ENCODE measurements around the gene TSPYL4. TPM values are rescaled to one million over a fixed set of nuclear protein-coding genes. Genes with fewer than 3 reads are reported as not detected.

The TSPYL4 gene
- polyA plus RNA-seq, 2 donors, result 6.4 to 7.9 TPM

DNA sequence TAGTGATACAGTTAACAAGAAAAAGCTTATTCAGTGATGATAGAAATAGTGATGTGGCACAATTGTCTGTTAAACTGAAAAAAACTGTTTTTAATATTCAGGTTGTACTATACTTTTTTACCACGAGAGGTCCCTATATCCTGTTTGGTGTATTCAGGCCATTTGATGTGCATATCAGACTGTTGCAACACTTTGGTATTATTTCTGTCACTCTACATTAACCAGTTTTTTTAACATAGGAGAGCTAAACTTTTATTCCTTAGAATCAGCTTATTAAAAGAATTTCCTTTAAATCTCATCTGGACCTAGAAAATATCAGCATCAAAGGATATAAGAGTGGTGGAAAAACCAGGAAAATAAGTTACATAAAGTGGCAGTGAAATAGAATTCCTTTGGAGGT is 36.8 kb downstream of the TSPYL4 start:
- Histone ChIP-seq H3K27me3 (ENCODE audit: control insufficient read depth in 1 of 2, insufficient read depth in 2 of 2, low read length in 2 of 2) (no peaks in the 10 kb centered on the region), H3K36me3 (ENCODE audit: control insufficient read depth in 2 of 2, insufficient read depth in 2 of 2, low read length in 1 of 2) (no peaks in the 10 kb centered on the region), H3K4me3 (ENCODE audit: low read depth in 1 of 2, low read length in 2 of 2) (no peak overlapping the region), H3K4me1 (ENCODE audit: control insufficient read depth in 2 of 2, insufficient read depth in 2 of 2, low read length in 1 of 2) (no peaks in the 10 kb centered on the region), H3K27ac (ENCODE audit: low read depth in 2 of 2, low read length in 1 of 2) (no peak overlapping the region), H3K9me3 (ENCODE audit: control insufficient read depth in 2 of 2, insufficient read depth in 1 of 2, low read depth in 1 of 2, low read length in 1 of 2) (no peaks in the 10 kb centered on the region)
- 10 to 14% methylated on average over 1 of the region's 1 CpG for WGBS, 2 donors

DNA sequence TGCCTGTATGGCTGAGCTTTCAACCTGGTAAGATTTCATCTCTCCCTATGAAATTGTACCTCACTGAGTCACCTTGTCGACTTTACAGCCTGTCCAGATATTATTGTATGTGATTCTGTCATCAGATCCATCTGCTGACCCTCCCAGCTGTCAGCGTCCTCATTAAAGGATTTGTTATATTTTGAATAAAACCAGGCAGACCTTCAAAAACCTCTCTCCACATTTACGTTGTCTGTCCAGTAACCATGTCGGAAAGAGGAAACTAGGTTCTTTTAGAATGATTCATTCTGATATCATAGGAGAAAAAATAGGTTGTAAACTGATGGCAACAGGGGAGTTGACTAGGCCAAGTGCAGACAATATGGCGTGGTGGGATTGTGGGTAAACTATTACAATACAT is 38.5 kb downstream of the TSPYL4 start:
- Histone ChIP-seq H3K36me3 (ENCODE audit: control insufficient read depth in 2 of 2, insufficient read depth in 2 of 2, low read length in 1 of 2) (no peaks in the 10 kb centered on the region), H3K27ac (ENCODE audit: low read depth in 2 of 2, low read length in 1 of 2) (no peak overlapping the region), H3K4me1 (ENCODE audit: control insufficient read depth in 2 of 2, insufficient read depth in 2 of 2, low read length in 1 of 2) (peaks cover 0 to 2% of the 10 kb centered on the region in 2 donors), H3K27me3 (ENCODE audit: control insufficient read depth in 1 of 2, insufficient read depth in 2 of 2, low read length in 2 of 2) (no peaks in the 10 kb centered on the region), H3K9me3 (ENCODE audit: control insufficient read depth in 2 of 2, insufficient read depth in 1 of 2, low read depth in 1 of 2, low read length in 1 of 2) (no peaks in the 10 kb centered on the region), H3K4me3 (ENCODE audit: low read depth in 1 of 2, low read length in 2 of 2) (no peak overlapping the region)
- 85 to 88% methylated on average over 5 of the region's 5 CpGs for WGBS, 2 donors

DNA sequence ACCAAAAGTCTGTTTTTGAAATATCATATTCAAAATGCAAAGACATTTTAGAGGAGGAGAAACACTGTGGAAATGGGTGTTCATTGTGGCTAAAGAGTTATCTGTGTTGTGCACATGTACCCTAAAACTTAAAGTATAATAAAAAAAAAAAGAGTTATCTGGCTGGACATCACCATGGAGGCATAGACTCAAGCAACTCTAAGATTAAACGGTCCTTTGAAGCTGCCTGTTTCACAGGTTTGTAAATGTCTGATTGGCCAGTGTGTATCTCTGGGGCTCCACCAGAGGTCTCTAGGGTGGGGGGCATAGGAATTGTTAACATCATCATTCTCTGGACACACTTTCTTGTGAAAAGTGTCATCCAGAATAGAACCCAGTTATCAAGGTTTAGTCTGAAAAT is 39.2 kb downstream of the TSPYL4 start:
- 88 to 96% methylated on average over 1 of the region's 1 CpG for WGBS, 2 donors
- Histone ChIP-seq H3K27ac (ENCODE audit: low read depth in 2 of 2, low read length in 1 of 2) (no peak overlapping the region), H3K4me1 (ENCODE audit: control insufficient read depth in 2 of 2, insufficient read depth in 2 of 2, low read length in 1 of 2) (peaks cover 0 to 2% of the 10 kb centered on the region in 2 donors), H3K9me3 (ENCODE audit: control insufficient read depth in 2 of 2, insufficient read depth in 1 of 2, low read depth in 1 of 2, low read length in 1 of 2) (no peaks in the 10 kb centered on the region), H3K4me3 (ENCODE audit: low read depth in 1 of 2, low read length in 2 of 2) (no peak overlapping the region), H3K36me3 (ENCODE audit: control insufficient read depth in 2 of 2, insufficient read depth in 2 of 2, low read length in 1 of 2) (no peaks in the 10 kb centered on the region), H3K27me3 (ENCODE audit: control insufficient read depth in 1 of 2, insufficient read depth in 2 of 2, low read length in 2 of 2) (no peaks in the 10 kb centered on the region)

DNA sequence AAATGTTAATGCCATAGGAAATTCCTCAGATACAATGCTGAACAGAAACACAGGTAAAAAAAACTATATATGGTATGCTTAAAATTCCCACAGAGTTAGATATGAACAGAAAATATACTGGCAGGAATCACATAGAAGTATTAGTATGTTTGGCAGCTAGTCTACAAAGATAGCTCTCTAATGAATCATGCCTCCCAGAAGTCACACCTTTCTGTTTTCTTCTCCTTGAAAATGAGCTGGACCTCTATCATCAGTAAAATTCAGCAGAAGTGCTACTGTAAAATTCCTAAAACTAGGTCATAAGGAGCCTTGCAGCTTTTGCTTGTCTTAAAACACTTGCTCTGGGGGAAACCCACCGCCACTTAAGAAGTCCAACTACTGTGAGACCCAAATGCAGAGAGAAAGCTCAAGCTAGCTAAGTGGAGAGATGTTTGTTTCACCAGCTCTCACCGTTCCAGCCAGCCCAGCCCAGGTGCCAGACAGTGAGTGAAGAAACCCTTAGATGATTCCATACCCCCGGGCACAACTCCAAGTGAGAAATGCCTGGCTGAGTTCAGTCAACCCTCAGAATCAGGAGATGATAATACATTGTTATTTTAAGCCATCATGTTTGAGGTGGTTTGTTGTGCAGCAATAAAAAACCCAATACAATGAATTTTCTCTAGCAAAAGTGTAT is 43.0 kb downstream of the TSPYL4 start:
- H3K9me3 ChIP-seq (ENCODE audit: control insufficient read depth in 2 of 2, insufficient read depth in 1 of 2, low read depth in 1 of 2, low read length in 1 of 2), result no peaks in the 10 kb centered on the region
- no peaks in the 10 kb centered on the region for H3K27me3 ChIP-seq (ENCODE audit: control insufficient read depth in 1 of 2, insufficient read depth in 2 of 2, low read length in 2 of 2)
- H3K4me3 ChIP-seq (ENCODE audit: low read depth in 1 of 2, low read length in 2 of 2), result no peak overlapping the region
- no peaks in the 10 kb centered on the region for H3K36me3 ChIP-seq (ENCODE audit: control insufficient read depth in 2 of 2, insufficient read depth in 2 of 2, low read length in 1 of 2)
- H3K4me1 ChIP-seq (ENCODE audit: control insufficient read depth in 2 of 2, insufficient read depth in 2 of 2, low read length in 1 of 2), result peaks cover 0 to 2% of the 10 kb centered on the region in 2 donors
- peak overlapping the region in 1 of 2 donors; percentile 71 for H3K27ac ChIP-seq (ENCODE audit: low read depth in 2 of 2, low read length in 1 of 2)
- WGBS, 2 donors, result 48% methylated on average over 3 of the region's 3 CpGs

DNA sequence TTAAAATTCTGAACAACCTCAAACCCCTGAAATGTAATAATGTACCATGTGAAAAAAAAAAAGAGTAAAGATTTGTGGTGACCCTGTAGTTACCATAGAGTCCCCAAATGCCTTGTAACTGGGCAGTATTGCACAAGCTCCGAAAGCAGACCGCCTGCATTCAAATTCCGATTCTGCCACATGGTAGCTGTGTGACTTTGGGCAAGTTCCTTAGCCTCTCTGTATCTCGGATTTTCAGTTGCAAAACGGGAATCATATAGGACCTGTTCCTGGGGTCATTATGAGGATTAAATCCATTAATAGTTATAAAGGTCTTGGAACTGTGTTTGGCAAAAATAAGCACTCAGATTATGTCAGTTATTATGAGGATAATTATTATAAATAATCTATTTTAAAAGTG is 43.6 kb downstream of the TSPYL4 start:
- Histone ChIP-seq H3K4me1 (ENCODE audit: control insufficient read depth in 2 of 2, insufficient read depth in 2 of 2, low read length in 1 of 2) (peaks cover 0 to 2% of the 10 kb centered on the region in 2 donors), H3K27me3 (ENCODE audit: control insufficient read depth in 1 of 2, insufficient read depth in 2 of 2, low read length in 2 of 2) (no peaks in the 10 kb centered on the region), H3K36me3 (ENCODE audit: control insufficient read depth in 2 of 2, insufficient read depth in 2 of 2, low read length in 1 of 2) (no peaks in the 10 kb centered on the region), H3K4me3 (ENCODE audit: low read depth in 1 of 2, low read length in 2 of 2) (no peak overlapping the region), H3K27ac (ENCODE audit: low read depth in 2 of 2, low read length in 1 of 2) (no peak overlapping the region), H3K9me3 (ENCODE audit: control insufficient read depth in 2 of 2, insufficient read depth in 1 of 2, low read depth in 1 of 2, low read length in 1 of 2) (no peaks in the 10 kb centered on the region)
- whole genome bisulfite sequencing, 2 donors, result 74 to 85% methylated on average over 5 of the region's 5 CpGs

DNA sequence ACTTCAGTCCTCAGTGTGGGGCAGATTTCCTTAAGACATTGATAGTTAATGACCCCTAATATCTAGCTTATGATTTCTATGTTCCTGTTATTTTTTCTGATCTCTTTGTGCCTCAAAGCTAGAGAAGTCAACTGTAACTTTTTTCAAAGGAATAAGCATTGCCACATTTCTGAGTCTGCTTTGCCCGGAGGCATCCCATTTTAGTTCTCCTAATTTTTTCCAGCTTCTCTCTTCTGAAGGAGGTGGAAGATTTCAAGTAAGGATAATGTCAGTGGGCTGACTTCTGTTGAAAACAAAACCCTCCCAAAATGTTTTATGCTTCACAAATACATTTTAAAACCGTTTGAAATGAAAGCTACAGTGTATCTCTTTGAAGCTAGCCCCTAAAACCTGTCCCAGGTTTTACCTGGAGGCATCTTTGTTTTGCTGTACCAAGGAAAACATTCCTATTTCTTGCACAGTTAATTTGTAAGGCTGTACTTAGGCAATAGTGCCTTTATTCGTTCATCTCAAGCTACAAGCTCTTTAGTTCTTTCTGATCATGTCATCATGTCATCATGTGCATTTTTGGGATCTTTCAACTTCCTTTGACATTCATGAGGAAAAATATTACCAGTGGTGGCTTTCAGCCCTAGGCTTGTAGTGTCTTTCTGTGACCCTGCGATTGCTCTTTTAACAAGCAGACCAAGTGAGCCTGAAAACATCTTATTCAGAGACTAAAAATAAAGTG is 45.7 kb downstream of the TSPYL4 start:
- Histone ChIP-seq H3K4me3 (ENCODE audit: low read depth in 1 of 2, low read length in 2 of 2) (no peak overlapping the region), H3K36me3 (ENCODE audit: control insufficient read depth in 2 of 2, insufficient read depth in 2 of 2, low read length in 1 of 2) (no peaks in the 10 kb centered on the region), H3K27ac (ENCODE audit: low read depth in 2 of 2, low read length in 1 of 2) (no peak overlapping the region), H3K4me1 (ENCODE audit: control insufficient read depth in 2 of 2, insufficient read depth in 2 of 2, low read length in 1 of 2) (peaks cover 0 to 2% of the 10 kb centered on the region in 2 donors), H3K27me3 (ENCODE audit: control insufficient read depth in 1 of 2, insufficient read depth in 2 of 2, low read length in 2 of 2) (no peaks in the 10 kb centered on the region), H3K9me3 (ENCODE audit: control insufficient read depth in 2 of 2, insufficient read depth in 1 of 2, low read depth in 1 of 2, low read length in 1 of 2) (no peaks in the 10 kb centered on the region)
- 60 to 71% methylated on average over 4 of the region's 4 CpGs for WGBS, 2 donors

DNA sequence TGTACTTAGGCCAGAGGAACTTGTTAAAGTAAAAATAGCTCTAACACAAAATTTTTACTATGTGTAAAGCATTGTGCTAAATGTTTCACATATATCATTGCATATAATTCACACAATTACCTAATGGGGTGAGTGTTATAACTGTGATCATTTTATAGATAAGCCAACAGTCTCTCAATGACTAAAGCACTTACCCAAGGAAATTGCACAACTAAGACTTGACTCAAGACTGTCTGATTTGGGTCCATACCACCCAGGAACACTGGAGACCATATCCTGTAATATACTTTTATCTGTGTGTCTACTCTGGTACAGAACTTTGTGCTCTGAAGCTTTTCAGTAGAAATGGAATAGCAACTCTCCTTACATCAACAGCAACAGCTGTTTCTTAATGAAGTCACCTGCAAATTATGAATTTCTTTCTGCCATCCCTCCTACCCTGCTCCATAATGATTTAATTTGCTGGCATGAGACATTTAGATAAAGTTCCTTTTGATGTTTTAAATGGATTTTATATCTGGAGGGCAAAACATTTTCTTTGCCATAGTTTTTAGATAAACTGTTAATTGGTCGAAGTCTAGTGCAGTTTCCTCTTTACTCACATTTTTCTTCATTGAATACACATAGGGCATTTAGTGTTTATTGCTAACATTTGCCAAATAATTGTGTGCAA is 47.5 kb downstream of the TSPYL4 start:
- WGBS, 2 donors, result 90 to 92% methylated on average over 1 of the region's 1 CpG
- Histone ChIP-seq H3K27ac (ENCODE audit: low read depth in 2 of 2, low read length in 1 of 2) (no peak overlapping the region), H3K4me1 (ENCODE audit: control insufficient read depth in 2 of 2, insufficient read depth in 2 of 2, low read length in 1 of 2) (peaks cover 0 to 2% of the 10 kb centered on the region in 2 donors), H3K27me3 (ENCODE audit: control insufficient read depth in 1 of 2, insufficient read depth in 2 of 2, low read length in 2 of 2) (no peaks in the 10 kb centered on the region), H3K4me3 (ENCODE audit: low read depth in 1 of 2, low read length in 2 of 2) (no peak overlapping the region), H3K36me3 (ENCODE audit: control insufficient read depth in 2 of 2, insufficient read depth in 2 of 2, low read length in 1 of 2) (no peaks in the 10 kb centered on the region), H3K9me3 (ENCODE audit: control insufficient read depth in 2 of 2, insufficient read depth in 1 of 2, low read depth in 1 of 2, low read length in 1 of 2) (no peaks in the 10 kb centered on the region)

DNA sequence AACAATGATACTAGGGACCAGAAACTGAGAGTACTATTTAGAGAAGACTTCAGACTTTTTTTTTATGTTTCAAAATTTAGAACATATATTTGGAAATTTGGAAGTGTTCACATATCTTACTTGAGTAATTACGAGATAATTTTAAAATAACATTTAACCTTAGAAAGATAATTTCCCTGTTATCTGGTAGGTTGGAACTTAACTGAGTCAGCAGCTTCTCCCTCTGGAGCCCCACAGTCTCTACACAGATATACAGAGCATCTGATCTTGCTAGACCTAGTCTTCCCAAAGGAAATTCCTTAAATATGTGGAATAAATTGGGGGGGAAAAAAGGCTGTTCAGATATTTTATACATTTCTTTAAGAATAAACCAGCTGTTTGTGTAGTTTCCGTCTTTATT is 48.6 kb downstream of the TSPYL4 start:
- H3K36me3 ChIP-seq (ENCODE audit: control insufficient read depth in 2 of 2, insufficient read depth in 2 of 2, low read length in 1 of 2), result no peaks in the 10 kb centered on the region
- H3K9me3 ChIP-seq (ENCODE audit: control insufficient read depth in 2 of 2, insufficient read depth in 1 of 2, low read depth in 1 of 2, low read length in 1 of 2), result no peaks in the 10 kb centered on the region
- no peaks in the 10 kb centered on the region for H3K4me1 ChIP-seq (ENCODE audit: control insufficient read depth in 2 of 2, insufficient read depth in 2 of 2, low read length in 1 of 2)
- no peak overlapping the region for H3K4me3 ChIP-seq (ENCODE audit: low read depth in 1 of 2, low read length in 2 of 2)
- no peaks in the 10 kb centered on the region for H3K27me3 ChIP-seq (ENCODE audit: control insufficient read depth in 1 of 2, insufficient read depth in 2 of 2, low read length in 2 of 2)
- no peak overlapping the region for H3K27ac ChIP-seq (ENCODE audit: low read depth in 2 of 2, low read length in 1 of 2)
- 67 to 85% methylated on average over 2 of the region's 2 CpGs for WGBS, 2 donors

DNA sequence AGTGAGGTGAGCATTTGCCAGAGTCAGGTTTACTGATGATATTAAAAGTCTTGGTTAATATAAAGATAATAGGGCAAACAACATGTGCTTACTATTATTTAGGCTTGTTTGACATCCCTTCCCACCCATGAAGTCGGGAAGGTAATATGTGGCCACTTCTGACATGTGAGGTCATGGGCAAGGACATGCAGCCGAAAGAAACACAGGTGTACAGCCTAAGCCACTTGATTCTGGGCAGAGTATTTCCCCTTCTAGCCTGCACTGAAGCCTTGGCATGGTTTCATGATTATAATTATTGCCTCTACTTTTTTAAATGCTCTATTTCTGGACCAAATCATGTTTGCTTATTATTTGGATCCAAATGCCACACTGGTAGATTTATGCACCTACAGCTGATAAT is 52.3 kb downstream of the TSPYL4 start:
- WGBS, 2 donors, result 78 to 93% methylated on average over 2 of the region's 2 CpGs
- Histone ChIP-seq H3K4me3 (ENCODE audit: low read depth in 1 of 2, low read length in 2 of 2) (no peak overlapping the region), H3K4me1 (ENCODE audit: control insufficient read depth in 2 of 2, insufficient read depth in 2 of 2, low read length in 1 of 2) (no peaks in the 10 kb centered on the region), H3K9me3 (ENCODE audit: control insufficient read depth in 2 of 2, insufficient read depth in 1 of 2, low read depth in 1 of 2, low read length in 1 of 2) (no peaks in the 10 kb centered on the region), H3K27ac (ENCODE audit: low read depth in 2 of 2, low read length in 1 of 2) (no peak overlapping the region), H3K36me3 (ENCODE audit: control insufficient read depth in 2 of 2, insufficient read depth in 2 of 2, low read length in 1 of 2) (no peaks in the 10 kb centered on the region), H3K27me3 (ENCODE audit: control insufficient read depth in 1 of 2, insufficient read depth in 2 of 2, low read length in 2 of 2) (no peaks in the 10 kb centered on the region)
